Activated CD4-positive, CD25-positive, alpha-beta regulatory T cell treated with anti-CD3 and anti-CD28 coated beads, Interleukin-2, amount 50 U/mL, for 24 hours (primary cell): ENCODE results near the gene DLEC1.
A peak's percentile ranks its signal among the peaks of the same experiment; 100 is the strongest.
"Not testable (repeated sequence)": the region's sequence is repeated elsewhere in the genome, so short reads cannot be mapped to it uniquely, and the experiment has no call there.

Experiments used
- ATAC-seq, 2 donors: fragments of 150-1000 bp; cut with Tn5 transposase; one replicate each; pipeline ENCODE4 v1.10.0; 2021; ENCODE audit warnings: mild to moderate bottlenecking in 1 of 2, moderate library complexity in 1 of 2

Gene DLEC1

GRCh38 chr3:38020342-38020726 lies 18.7 kb upstream of the DLEC1 start:
- ATAC-seq: no peak

GRCh38 chr3:38021196-38021595 lies 17.8 kb upstream of the DLEC1 start:
- ATAC-seq: no peak

GRCh38 chr3:38022301-38022700 lies 16.7 kb upstream of the DLEC1 start:
- no peak for ATAC-seq

GRCh38 chr3:38022896-38023709 lies 15.9 kb upstream of the DLEC1 start:
- ATAC-seq: peak; percentile 5 to 6

- no peak for ATAC-seq
Observed at GRCh38 chr3:38026856-38027255, 12.2 kb upstream of the DLEC1 start.

- no peak for ATAC-seq
Observed at GRCh38 chr3:38027466-38028465, 11.2 kb upstream of the DLEC1 start.

GRCh38 chr3:38028621-38029361 lies 10.2 kb upstream of the DLEC1 start:
- no peak for ATAC-seq

GRCh38 chr3:38029400-38030125 lies 9.4 kb upstream of the DLEC1 start, which contains the start of gene PLCD1:
Gene PLCD1 (minus strand): TSS chr3:38029642. CDS start chr3:38029539, 103 bp downstream.
- no peak for ATAC-seq

- no peak for ATAC-seq
Observed at GRCh38 chr3:38030126-38031021, 8.6 kb upstream of the DLEC1 start.

GRCh38 chr3:38031022-38031994 lies 7.7 kb upstream of the DLEC1 start:
- peak; percentile 86 to 88 for ATAC-seq

- no peak for ATAC-seq
Observed at GRCh38 chr3:38032328-38032865, 6.6 kb upstream of the DLEC1 start.

GRCh38 chr3:38033586-38033985 lies 5.4 kb upstream of the DLEC1 start:
- not testable (repeated sequence) for ATAC-seq

- ATAC-seq: not testable (repeated sequence)
Observed at GRCh38 chr3:38034335-38034734, 4.7 kb upstream of the DLEC1 start.

- ATAC-seq: no peak
Observed at GRCh38 chr3:38036286-38036685, 2.7 kb upstream of the DLEC1 start.

GRCh38 chr3:38036906-38037305 lies 2.1 kb upstream of the DLEC1 start:
- no peak for ATAC-seq

- ATAC-seq: peak; percentile 71 to 84
Observed at GRCh38 chr3:38038447-38038911, 529 bp upstream of the DLEC1 start.

- ATAC-seq: peak in 1 of 2 donors; percentile 8
Observed at GRCh38 chr3:38039899-38040261, 872 bp downstream of the DLEC1 start.

- ATAC-seq: no peak
Observed at GRCh38 chr3:38040401-38040800, 1.4 kb downstream of the DLEC1 start.

GRCh38 chr3:38043486-38043885 lies 4.5 kb downstream of the DLEC1 start:
- no peak for ATAC-seq
